OCI-LY7 (cell line): ENCODE results near the gene PPARG. TPM values are rescaled to one million over a fixed set of nuclear protein-coding genes. Genes with fewer than 3 reads are reported as not detected.

ENCODE experiments used
- BruUV-seq: library from RNA; stranded (reverse); fragments of 400-500 nt; replicated peaks from 2 replicates; lab custom pipeline; 2021; lab: Mats Ljungman, UMichigan
- CTCF ChIA-PET: fragments of 300-600 bp; sonication (Branson Sonifier 250); formaldehyde crosslinking; loops from one replicate; lab custom pipeline; 2022; ENCODE audit warnings: antibody characterized with exemption; ENCODE audit not compliant: unreplicated experiment; lab: Charles Lee
- POLR2A ChIA-PET: fragments of 300-600 bp; sonication (Branson Sonifier 250); formaldehyde crosslinking; loops from one replicate; lab custom pipeline; 2022; ENCODE audit warnings: antibody characterized with exemption; lab: Charles Lee
- DNase-seq: peaks from one replicate; pipeline ENCODE4 v3.0.0-alpha.2; 2015; ENCODE audit warnings: low spot score
- H2AFZ ChIP-seq: fragments of 200-600 bp; sonication (generic), shearing (Covaris generic); 2 replicates; pipeline ENCODE4 v1.6.1; 2014; ENCODE audit warnings: mild to moderate bottlenecking, antibody characterized with exemption, low read length, moderate library complexity
- H3K27ac ChIP-seq: fragments of 200-600 bp; sonication (generic); 2 replicates; pipeline ENCODE4 v1.5.1; 2014; ENCODE audit warnings: mixed run types, low read depth, mild to moderate bottlenecking, moderate library complexity, low read length, inconsistent platforms; ENCODE audit not compliant: poor library complexity, severe bottlenecking
- H3K36me3 ChIP-seq: fragments of 200-600 bp; sonication (generic); 2 replicates; pipeline ENCODE4 v1.6.1; 2014; ENCODE audit warnings: mild to moderate bottlenecking, antibody characterized with exemption, low read length, moderate library complexity, mixed read lengths; ENCODE audit not compliant: insufficient read depth
- H3K4me1 ChIP-seq: fragments of 200-600 bp; sonication (generic); 2 replicates; pipeline ENCODE4 v1.5.1; 2014; ENCODE audit warnings: mild to moderate bottlenecking, low read length; ENCODE audit not compliant: insufficient read depth, poor library complexity, severe bottlenecking
- H3K4me2 ChIP-seq: fragments of 200-600 bp; sonication (generic); 2 replicates; pipeline ENCODE4 v1.6.1; 2014; ENCODE audit warnings: mild to moderate bottlenecking, low read length
- H3K4me3 ChIP-seq: fragments of 200-600 bp; sonication (generic); 2 replicates; pipeline ENCODE4 v1.5.1; 2014; ENCODE audit warnings: mild to moderate bottlenecking, low read depth, low read length; ENCODE audit not compliant: poor library complexity, severe bottlenecking
- H3K79me2 ChIP-seq: fragments of 200-600 bp; sonication (generic); 2 replicates; pipeline ENCODE4 v1.6.1; 2016; ENCODE audit warnings: low read depth, mild to moderate bottlenecking, low read length, moderate library complexity, mixed read lengths; ENCODE audit not compliant: insufficient read depth
- H3K9me2 ChIP-seq: fragments of 200-600 bp; sonication (generic); 2 replicates; pipeline ENCODE4 v1.6.1; 2016; ENCODE audit warnings: mild to moderate bottlenecking, low read length, mixed read lengths; ENCODE audit not compliant: insufficient read depth
- H3K9me3 ChIP-seq: fragments of 200-600 bp; sonication (generic); 2 replicates; pipeline ENCODE4 v1.6.1; 2014; ENCODE audit warnings: mild to moderate bottlenecking, mixed run types, low read length, mixed read lengths
- H4K20me1 ChIP-seq: fragments of 200-600 bp; sonication (generic); 2 replicates; pipeline ENCODE4 v1.6.1; 2014; ENCODE audit warnings: mild to moderate bottlenecking, antibody characterized with exemption, low read length, moderate library complexity, mixed read lengths; ENCODE audit not compliant: insufficient read depth
- CTCF ChIP-seq: fragments of 200-600 bp; sonication (generic); conservative IDR thresholded peaks from 2 replicates; pipeline ENCODE4 v1.5.1; 2014; ENCODE audit warnings: mild to moderate bottlenecking, antibody characterized with exemption, low read length, moderate library complexity, mixed read lengths
- EZH2phosphoT487 ChIP-seq: fragments of 200-600 bp; sonication (generic); IDR thresholded peaks from 2 replicates; pipeline ENCODE4 v1.6.1; 2018; ENCODE audit warnings: low read depth, borderline replicate concordance, mild to moderate bottlenecking, mixed run types, antibody characterized with exemption, low read length, moderate library complexity, mixed read lengths
- intact Hi-C: fragments of 100-400 bp; cut with micrococcal nuclease; formaldehyde crosslinking; loops from one replicate; pipeline ENCODE4 v1.10.0; 2022; ENCODE audit not compliant: unreplicated experiment
- total RNA-seq, 2 experiments: library from RNA; depleted of rRNA in 1 of 2; stranded (reverse); fragments of >200 nt in 1 of 2; shearing (Covaris generic) in 1 of 2; gene quantifications; 2 replicates each; pipeline ENCODE4 v1.2.3, GENCODE V29; 2014 to 2022

Gene PPARG
- total RNA-seq, 2 experiments from 2014 or later: not detected

DNA sequence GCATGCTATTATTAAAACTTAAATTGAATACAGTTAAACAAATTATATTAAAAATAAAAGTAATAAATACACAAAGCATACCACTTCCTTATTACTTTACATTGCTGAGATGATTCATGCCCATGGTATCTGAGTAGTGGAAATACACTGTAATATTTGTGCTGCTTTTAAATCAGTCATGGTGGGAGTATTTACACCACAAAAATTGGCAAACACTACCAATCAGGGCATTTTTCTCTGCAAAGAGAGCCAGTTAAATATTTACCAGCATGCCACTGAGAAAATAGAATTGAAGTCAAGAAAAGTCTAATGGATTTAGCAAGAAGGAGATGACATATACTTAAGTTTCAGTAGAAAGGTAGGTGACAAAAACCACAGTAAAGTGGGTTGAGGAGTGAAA, 19.6 kb downstream of the PPARG start:
- TF ChIP-seq EZH2phosphoT487: no peak
- TF ChIP-seq CTCF: no peak
- H4K20me1 ChIP-seq: no peaks in the 10 kb centered on the region
- H3K9me2 ChIP-seq: no peaks in the 10 kb centered on the region
- ChIA-PET CTCF (no interaction called here), POLR2A (no interaction called here)
- H3K79me2 ChIP-seq: no peaks in the 10 kb centered on the region
- BruUV-seq: no TSS peak
- DNase-seq: no peak
- intact Hi-C loops: no loop called here
- no peak overlapping the region for H3K4me3 ChIP-seq
- H3K36me3 ChIP-seq: no peaks in the 10 kb centered on the region
- H3K4me1 ChIP-seq: no peaks in the 10 kb centered on the region
- H3K4me2 ChIP-seq: no peak overlapping the region
- no peak overlapping the region for H3K27ac ChIP-seq
- H2AFZ ChIP-seq: no peak overlapping the region
- no peaks in the 10 kb centered on the region for H3K9me3 ChIP-seq

DNA sequence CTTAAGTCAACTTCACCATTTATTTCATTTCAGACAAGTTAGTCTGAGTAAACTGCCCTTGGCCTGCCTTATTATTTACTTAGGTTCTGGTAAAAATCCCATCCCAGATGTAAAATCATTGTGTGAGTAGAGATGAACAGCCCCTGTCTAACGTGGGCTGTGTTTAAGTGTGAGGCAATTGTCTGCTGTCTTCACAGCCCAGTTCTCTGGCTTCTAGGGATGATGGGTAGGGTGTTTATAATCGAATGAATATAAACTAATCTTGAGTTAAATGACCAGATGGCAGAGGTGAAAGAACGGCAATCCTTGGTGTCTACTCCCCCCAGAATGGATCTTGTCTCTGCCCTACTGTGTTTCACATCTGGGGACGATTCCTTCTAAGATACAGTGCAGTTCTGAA, 20.8 kb downstream of the PPARG start:
- TF ChIP-seq EZH2phosphoT487 (no peak), CTCF (no peak)
- BruUV-seq: no TSS peak
- no peaks in the 10 kb centered on the region for H3K9me2 ChIP-seq
- H3K4me1 ChIP-seq: no peaks in the 10 kb centered on the region
- H3K79me2 ChIP-seq: no peaks in the 10 kb centered on the region
- no peak overlapping the region for H3K27ac ChIP-seq
- H3K9me3 ChIP-seq: no peaks in the 10 kb centered on the region
- no peak for DNase-seq
- H2AFZ ChIP-seq: no peak overlapping the region
- no peaks in the 10 kb centered on the region for H3K36me3 ChIP-seq
- H3K4me2 ChIP-seq: no peak overlapping the region
- H4K20me1 ChIP-seq: no peaks in the 10 kb centered on the region
- CTCF ChIA-PET: no interaction called here
- intact Hi-C loops: no loop called here
- H3K4me3 ChIP-seq: no peak overlapping the region
- POLR2A ChIA-PET: no interaction called here

- TF ChIP-seq CTCF (no peak), EZH2phosphoT487 (no peak)
- DNase-seq: no peak
- no peak overlapping the region for H2AFZ ChIP-seq
- POLR2A ChIA-PET: no interaction called here
- H3K79me2 ChIP-seq: no peaks in the 10 kb centered on the region
- H4K20me1 ChIP-seq: no peaks in the 10 kb centered on the region
- no peak overlapping the region for H3K27ac ChIP-seq
- no TSS peak for BruUV-seq
- H3K9me2 ChIP-seq: no peaks in the 10 kb centered on the region
- no peaks in the 10 kb centered on the region for H3K36me3 ChIP-seq
- CTCF ChIA-PET: no interaction called here
- no peaks in the 10 kb centered on the region for H3K4me1 ChIP-seq
- H3K4me3 ChIP-seq: no peak overlapping the region
- intact Hi-C loops: loop anchor here (1.0 kb wide), 1 partner anchor 15 kb away; no protein-coding TSS in a partner anchor
- no peaks in the 10 kb centered on the region for H3K9me3 ChIP-seq
- no peak overlapping the region for H3K4me2 ChIP-seq
Measured at GRCh38 chr3:12312010-12312409, 23.1 kb downstream of the PPARG start.
